Kidney (tissue), 14 donors: Measurements from ENCODE around the gene ATP4A. TPM values are rescaled to one million over a fixed set of nuclear protein-coding genes. Genes with fewer than 3 reads are reported as not detected.
A peak's percentile ranks its signal among the peaks of the same experiment; 100 is the strongest.

Experiments
- DNase-seq, 5 donors: peaks; one replicate each; pipeline ENCODE4 v3.0.0-alpha.2; 2013 to 2020
- FAIRE-seq: peaks from 2 replicates; lab custom pipeline; 2012; peaks lifted over from hg19 to GRCh38; lab: Jason Lieb, UNC
- H3K27ac ChIP-seq, 2 donors: one replicate each; pipeline ENCODE4 v1.7.0; 2013; ENCODE audit warnings: low read depth in 2 of 2, low read length in 2 of 2, inconsistent platforms in 1 of 2
- H3K27me3 ChIP-seq: one replicate; pipeline ENCODE4 v1.7.1; 2013; ENCODE audit warnings: low read length, inconsistent platforms; ENCODE audit not compliant: control insufficient read depth, insufficient read depth
- H3K36me3 ChIP-seq, 3 donors: one replicate each; pipeline versions ENCODE4 v1.7.0 to v1.7.1; 2013; ENCODE audit warnings: low read length in 3 of 3, control low read depth in 1 of 3, inconsistent platforms in 1 of 3; ENCODE audit not compliant: insufficient read depth in 3 of 3, control insufficient read depth in 2 of 3
- H3K4me1 ChIP-seq, 3 donors: one replicate each; pipeline versions ENCODE4 v1.7.0 to v1.7.1; 2013; ENCODE audit warnings: low read length in 3 of 3, inconsistent platforms in 1 of 3, low read depth in 1 of 3; ENCODE audit not compliant: control insufficient read depth in 2 of 3, insufficient read depth in 2 of 3
- H3K4me3 ChIP-seq, 3 donors: one replicate each; pipeline versions ENCODE4 v1.7.0 to v1.8.1; 2013; ENCODE audit warnings: low read length in 3 of 3, control low read depth in 1 of 3, inconsistent platforms in 1 of 3
- H3K9ac ChIP-seq, 3 donors: one replicate each; pipeline versions ENCODE4 v1.7.0 to v1.7.1; 2013; ENCODE audit warnings: low read length in 3 of 3, control low read depth in 1 of 3, inconsistent platforms in 1 of 3
- H3K9me3 ChIP-seq, 3 donors: one replicate each; pipeline versions ENCODE4 v1.7.0 to v1.7.1; 2013; ENCODE audit warnings: low read length in 3 of 3, control low read depth in 1 of 3, inconsistent platforms in 1 of 3; ENCODE audit not compliant: control insufficient read depth in 2 of 3, insufficient read depth in 1 of 3
- intact Hi-C: fragments of 100-400 bp; cut with DNase I; formaldehyde crosslinking; loops from one replicate; pipeline ENCODE4 v1.11.1; 2022
- polyA plus RNA-seq: library from polyadenylated mRNA; stranded (reverse); fragments of 350-450 nt; fragmentation: Illumina TruSeq; extraction: RNeasy Lipid Tissue Mini Kit (QIAGEN cat#74804); gene quantifications from one replicate; pipeline ENCODE4 v1.2.3, GENCODE V29; 2014; ENCODE audit warnings: low read depth, low replicate concordance; ENCODE audit not compliant: insufficient read depth
- total RNA-seq: library from RNA; stranded (reverse); fragmentation: NEBNext Ultra II Directional; extraction: Animal tissue kit (Norgen Biotek cat#: 25700); gene quantifications from one replicate; pipeline ENCODE4 v1.2.1, GENCODE V29; 2021
- TF ChIP-seq, protein P1 (sequence below): IDR thresholded peaks from 3 replicates; pipeline ENCODE4 v1.5.1; 2012; ENCODE audit warnings: mild to moderate bottlenecking, moderate library complexity, borderline replicate concordance; ENCODE audit not compliant: insufficient read depth; ENCODE audit errors: extremely low read depth
- donor health status: control.
- donor health status: control.
- donor health status: control.
- donor health status: control.
- donor health status: control.
- donor health status: DM: yes; HTN: yes; CAD: no.
- donor health status: Normal renal cell carcinoma (clear cell type).

ATP4A gene
- total and polyA plus RNA-seq, 2 donors from 2014 or later: not detected

GRCh38 chr19:35592226-35592625 lies 28.8 kb upstream of the ATP4A start:
- H3K27me3 ChIP-seq: no peaks in the 10 kb centered on the region
- no peak overlapping the region for H3K9ac ChIP-seq
- H3K4me3 ChIP-seq: no peak overlapping the region
- peak in 3 of 5 donors; percentile 32 to 74 (median 65) for DNase-seq
- no peak overlapping the region for H3K27ac ChIP-seq
- no peaks in the 10 kb centered on the region for H3K9me3 ChIP-seq
- no peaks in the 10 kb centered on the region for H3K4me1 ChIP-seq
- TF ChIP-seq, protein P1, sequence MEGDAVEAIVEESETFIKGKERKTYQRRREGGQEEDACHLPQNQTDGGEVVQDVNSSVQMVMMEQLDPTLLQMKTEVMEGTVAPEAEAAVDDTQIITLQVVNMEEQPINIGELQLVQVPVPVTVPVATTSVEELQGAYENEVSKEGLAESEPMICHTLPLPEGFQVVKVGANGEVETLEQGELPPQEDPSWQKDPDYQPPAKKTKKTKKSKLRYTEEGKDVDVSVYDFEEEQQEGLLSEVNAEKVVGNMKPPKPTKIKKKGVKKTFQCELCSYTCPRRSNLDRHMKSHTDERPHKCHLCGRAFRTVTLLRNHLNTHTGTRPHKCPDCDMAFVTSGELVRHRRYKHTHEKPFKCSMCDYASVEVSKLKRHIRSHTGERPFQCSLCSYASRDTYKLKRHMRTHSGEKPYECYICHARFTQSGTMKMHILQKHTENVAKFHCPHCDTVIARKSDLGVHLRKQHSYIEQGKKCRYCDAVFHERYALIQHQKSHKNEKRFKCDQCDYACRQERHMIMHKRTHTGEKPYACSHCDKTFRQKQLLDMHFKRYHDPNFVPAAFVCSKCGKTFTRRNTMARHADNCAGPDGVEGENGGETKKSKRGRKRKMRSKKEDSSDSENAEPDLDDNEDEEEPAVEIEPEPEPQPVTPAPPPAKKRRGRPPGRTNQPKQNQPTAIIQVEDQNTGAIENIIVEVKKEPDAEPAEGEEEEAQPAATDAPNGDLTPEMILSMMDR: peak; percentile 30
- FAIRE-seq: no peak
- intact Hi-C loops: no loop called here
- no peaks in the 10 kb centered on the region for H3K36me3 ChIP-seq

DNA sequence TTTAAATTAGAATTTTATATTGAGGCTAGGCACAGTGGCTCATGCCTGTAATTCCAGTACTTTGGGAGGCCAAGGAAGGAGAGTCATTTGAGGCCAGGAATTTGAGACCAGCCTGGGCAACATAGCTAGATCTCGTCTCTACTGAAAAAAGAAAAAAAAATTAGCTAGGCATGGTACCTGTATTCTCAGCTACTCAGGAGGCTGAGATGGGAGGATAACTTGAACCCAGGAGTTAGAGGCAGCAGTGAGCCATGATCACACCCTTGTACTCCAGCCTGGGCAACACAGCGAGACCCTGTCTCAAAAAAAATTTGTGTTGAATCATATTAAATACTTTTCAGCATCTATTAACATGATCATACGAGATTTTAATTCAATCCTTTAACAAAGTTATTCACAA lies 27.4 kb upstream of the ATP4A start:
- intact Hi-C loops: no loop called here
- Histone ChIP-seq H3K9ac (no peak overlapping the region), H3K4me3 (no peak overlapping the region), H3K27me3 (no peaks in the 10 kb centered on the region), H3K27ac (no peak overlapping the region), H3K36me3 (no peaks in the 10 kb centered on the region), H3K9me3 (no peaks in the 10 kb centered on the region), H3K4me1 (no peaks in the 10 kb centered on the region)
- no peak for DNase-seq
- no peak for FAIRE-seq
- TF ChIP-seq, protein P1: no peak

DNA sequence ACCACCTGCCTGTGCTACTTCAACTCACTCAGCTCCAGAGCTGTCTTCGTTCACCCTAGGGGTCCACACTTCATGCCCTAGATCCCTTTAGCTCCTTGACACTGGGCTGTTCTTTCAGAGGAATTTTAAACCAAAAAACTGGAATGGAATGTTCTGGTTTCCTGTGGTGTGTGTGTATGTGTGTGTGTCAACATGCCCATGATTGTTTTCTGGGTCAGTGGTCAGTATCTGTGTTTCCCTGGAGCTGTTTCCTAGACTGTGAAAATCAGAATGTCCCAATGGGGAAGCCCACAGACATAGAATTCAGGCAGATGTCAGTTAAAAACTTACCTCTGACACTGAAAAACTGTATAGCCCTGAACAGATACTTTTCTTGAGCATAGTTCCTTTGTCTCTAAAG lies 23.9 kb upstream of the ATP4A start:
- H3K4me1 ChIP-seq: no peaks in the 10 kb centered on the region
- no peaks in the 10 kb centered on the region for H3K27me3 ChIP-seq
- H3K36me3 ChIP-seq: no peaks in the 10 kb centered on the region
- no peak overlapping the region for H3K27ac ChIP-seq
- FAIRE-seq (no peak), DNase-seq (no peak)
- no peak overlapping the region for H3K4me3 ChIP-seq
- TF ChIP-seq, protein P1: no peak
- H3K9me3 ChIP-seq: no peaks in the 10 kb centered on the region
- intact Hi-C loops: no loop called here
- H3K9ac ChIP-seq: no peak overlapping the region

- intact Hi-C loops: no loop called here
- TF ChIP-seq, protein P1: no peak
- no peak within 1 kb of the TSS for H3K4me3 ChIP-seq
- H3K9ac ChIP-seq: no peak within 1 kb of the TSS
- FAIRE-seq: no peak
- no peaks in the 10 kb centered on the region for H3K27me3 ChIP-seq
- H3K4me1 ChIP-seq: no peaks in the 10 kb centered on the region
- no peak within 1 kb of the TSS for H3K27ac ChIP-seq
- peak in 1 of 5 donors; percentile 9 for DNase-seq
- H3K9me3 ChIP-seq: no peaks in the 10 kb centered on the region
- no peaks in the 10 kb centered on the region for H3K36me3 ChIP-seq
Measured at GRCh38 chr19:35585848-35586247, 22.4 kb upstream of the ATP4A start, which contains the start of gene PMIS2. PMIS2 (plus strand) TSS chr19:35586173; CDS start chr19:35586260, 87 bp downstream.
